CD14-positive monocyte (primary cell): ENCODE measurements around the gene BLMH. TPM values are rescaled to one million over a fixed set of nuclear protein-coding genes. Genes with fewer than 3 reads are reported as not detected.

Source experiments
- DNase-seq, 3 donors: peaks; one replicate each; pipeline ENCODE4 v3.0.0-alpha.2; 2011 to 2022
- H2AFZ ChIP-seq: 2 replicates; pipeline ENCODE4 v1.6.0; 2012; ENCODE audit warnings: mild to moderate bottlenecking, low read depth, low read length, inconsistent platforms; ENCODE audit not compliant: insufficient read depth, poor library complexity, severe bottlenecking
- H3K27ac ChIP-seq, 2 donors: 1 replicate in 1 of 2; 2 replicates in 1 of 2; pipeline ENCODE4 v1.5.1; 2012 to 2013; ENCODE audit warnings: low read length in 2 of 2, control low read depth in 1 of 2, inconsistent platforms in 1 of 2, low read depth in 1 of 2, mild to moderate bottlenecking in 1 of 2
- H3K27me3 ChIP-seq, 2 donors: one replicate each; pipeline versions ENCODE4 v1.6.0 to v1.6.1; 2011 to 2013; ENCODE audit warnings: low read length in 2 of 2; ENCODE audit not compliant: control insufficient read depth in 2 of 2, insufficient read depth in 2 of 2
- H3K36me3 ChIP-seq, 2 donors: replicated peaks in 1 of 2; 1 replicate in 1 of 2; 2 replicates in 1 of 2; pipeline versions ENCODE4 v1.5.1 to v1.6.1; 2012 to 2013; ENCODE audit warnings: low read length in 2 of 2, control low read depth in 1 of 2, inconsistent platforms in 1 of 2, mild to moderate bottlenecking in 1 of 2; ENCODE audit not compliant: insufficient read depth in 2 of 2, control insufficient read depth in 1 of 2
- H3K4me1 ChIP-seq, 2 donors: 1 replicate in 1 of 2; 2 replicates in 1 of 2; pipeline versions ENCODE4 v1.5.1 to v1.6.1; 2012 to 2013; ENCODE audit warnings: low read length in 2 of 2, control low read depth in 1 of 2, inconsistent platforms in 1 of 2, mild to moderate bottlenecking in 1 of 2, moderate library complexity in 1 of 2; ENCODE audit not compliant: insufficient read depth in 2 of 2, control insufficient read depth in 1 of 2
- H3K4me2 ChIP-seq: replicated peaks from 2 replicates; pipeline ENCODE3; 2012; ENCODE audit warnings: low read length, moderate library complexity, mild to moderate bottlenecking; ENCODE audit not compliant: poor library complexity, severe bottlenecking; ENCODE audit errors: extremely low read depth
- H3K4me3 ChIP-seq, 3 experiments: fragments of 200-600 bp in 1 of 3; sonication (generic) in 1 of 3; replicated peaks in 1 of 3; 1 replicate in 2 of 3; 2 replicates in 1 of 3; pipeline ENCODE4 v1.5.1; 2011 to 2013; ENCODE audit warnings: low read length in 3 of 3, mild to moderate bottlenecking in 3 of 3, control low read depth in 2 of 3, low read depth in 2 of 3, inconsistent platforms in 1 of 3, moderate library complexity in 1 of 3
- H3K79me2 ChIP-seq: 2 replicates; pipeline ENCODE4 v1.6.0; 2012; ENCODE audit warnings: mild to moderate bottlenecking, control low read depth, inconsistent platforms, low read length, moderate library complexity; ENCODE audit not compliant: insufficient read depth
- H3K9ac ChIP-seq: 2 replicates; pipeline ENCODE4 v1.6.0; 2017; ENCODE audit warnings: low read length, mild to moderate bottlenecking; ENCODE audit not compliant: insufficient read depth, poor library complexity, severe bottlenecking
- H3K9me3 ChIP-seq, 2 donors: replicated peaks in 1 of 2; 1 replicate in 1 of 2; 2 replicates in 1 of 2; pipeline versions ENCODE4 v1.5.1 to v1.6.1; 2012 to 2013; ENCODE audit warnings: low read length in 2 of 2, control low read depth in 1 of 2; ENCODE audit not compliant: control insufficient read depth in 1 of 2, insufficient read depth in 1 of 2
- H4K20me1 ChIP-seq: 2 replicates; pipeline ENCODE4 v1.6.0; 2012; ENCODE audit warnings: mild to moderate bottlenecking, low read length, control low read depth, moderate library complexity; ENCODE audit not compliant: insufficient read depth
- H3K27ac Mint-ChIP-seq, 7 donors: one replicate each; pipeline ENCODE4 v1.8.0; 2020; ENCODE audit warnings: mild to moderate bottlenecking in 7 of 7, mixed read lengths in 7 of 7, moderate library complexity in 6 of 7, inconsistent platforms in 2 of 7
- H3K27me3 Mint-ChIP-seq, 3 donors: one replicate each; pipeline ENCODE4 v1.8.0; 2021 to 2022; ENCODE audit warnings: low read depth in 3 of 3, mild to moderate bottlenecking in 3 of 3, mixed read lengths in 3 of 3, moderate library complexity in 3 of 3, inconsistent platforms in 1 of 3
- H3K36me3 Mint-ChIP-seq, 2 donors: one replicate each; pipeline ENCODE4 v1.8.0; 2020; ENCODE audit warnings: mixed read lengths in 2 of 2, inconsistent platforms in 1 of 2, mild to moderate bottlenecking in 1 of 2
- H3K4me1 Mint-ChIP-seq: one replicate; pipeline ENCODE4 v1.8.0; 2020; ENCODE audit warnings: mild to moderate bottlenecking, mixed read lengths
- H3K4me3 Mint-ChIP-seq, 2 donors: one replicate each; pipeline ENCODE4 v1.8.0; 2020; ENCODE audit warnings: mild to moderate bottlenecking in 2 of 2, mixed read lengths in 2 of 2, moderate library complexity in 1 of 2
- H3K9me3 Mint-ChIP-seq, 7 donors: one replicate each; pipeline ENCODE4 v1.8.0; 2020 to 2022; ENCODE audit warnings: mixed read lengths in 7 of 7, mild to moderate bottlenecking in 6 of 7, moderate library complexity in 6 of 7, inconsistent platforms in 2 of 7
- WGBS: methylation state at CpG from one replicate; pipeline ENCODE4 v1.1.5; 2013; ENCODE audit warnings: missing lambda C conversion rate; ENCODE audit not compliant: insufficient coverage; 5-methylcytosine and 5-hydroxymethylcytosine counted together
- intact Hi-C, 2 donors: fragments of 100-400 bp; cut with micrococcal nuclease; formaldehyde crosslinking; loops; one replicate each; pipeline versions ENCODE4 v1.15.0 to v1.15.1; 2023
- polyA plus RNA-seq, 3 donors: library from polyadenylated mRNA; depleted of rRNA in 1 of 3; unstranded in 2 of 3; stranded (reverse) in 1 of 3; fragments of 300-500 nt in 2 of 3; fragments of >200 nt in 1 of 3; fragmentation: Illumina TruSeq in 2 of 3; gene quantifications; 1 replicate in 2 of 3; 2 replicates in 1 of 3; pipeline ENCODE4 v1.2.3, GENCODE V29; 2012 to 2021
- TF ChIP-seq, protein P1 (sequence below): fragments of 200-600 bp; IDR thresholded peaks from one replicate; pipeline ENCODE4 v1.8.0; 2022; ENCODE audit warnings: antibody characterized with exemption, mild to moderate bottlenecking

The BLMH gene
- polyA plus RNA-seq, 3 donors: 6.6 to 10.8 (median 10.4) TPM

DNA sequence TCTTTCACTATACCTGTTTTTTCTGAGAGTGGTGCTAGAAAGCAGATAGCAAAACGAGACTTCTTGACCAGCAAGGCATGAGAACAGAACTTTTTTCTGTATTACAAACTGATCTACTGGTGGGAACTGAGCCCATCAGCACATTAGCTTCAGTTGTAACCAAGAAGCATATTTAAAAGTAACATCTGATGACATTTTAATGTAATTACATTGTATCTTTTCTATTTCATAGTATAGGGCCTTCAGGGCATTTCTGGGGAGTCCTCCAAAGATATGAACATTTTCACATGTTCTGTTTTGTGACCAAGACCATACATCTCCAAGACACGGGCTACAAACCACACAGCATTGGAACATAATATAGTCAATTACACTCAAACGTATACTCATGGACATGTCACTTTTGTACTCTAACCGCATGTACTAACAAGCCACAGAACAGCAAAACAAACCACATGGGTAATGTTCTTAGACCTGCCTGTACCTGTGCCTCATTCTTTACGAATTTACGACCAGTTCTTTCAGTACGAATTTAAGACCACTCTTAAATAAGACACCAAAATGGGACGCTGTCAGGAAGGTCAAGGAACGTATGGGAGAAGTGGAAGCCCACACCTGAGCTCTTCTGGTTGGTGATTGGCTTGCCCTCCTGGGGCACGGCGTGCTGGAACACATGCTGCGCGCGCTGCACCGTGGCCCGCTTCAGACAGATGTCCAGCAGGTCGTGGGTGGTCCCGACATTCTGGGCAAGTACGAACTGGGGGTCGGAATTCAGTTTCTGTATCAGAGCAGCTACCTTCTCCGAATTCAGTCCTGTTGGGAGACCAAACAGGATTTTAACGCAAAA is 825 bp downstream of the BLMH start:
- Histone ChIP-seq H3K4me2 (peak overlapping the region; percentile 97), H3K27ac (peak overlapping the region in 1 of 2 donors; percentile 12), H3K4me3 (peak overlapping the region; percentile 70 to 96 (median 93)), H2AFZ (peak overlapping the region; percentile 98), H4K20me1 (no peaks in the 10 kb centered on the region), H3K9me3 (no peaks in the 10 kb centered on the region), H3K79me2 (peaks cover 5% of the 10 kb centered on the region), H3K36me3 (peaks cover 17 to 26% of the 10 kb centered on the region in 2 donors), H3K9ac (peak overlapping the region; percentile 82), H3K4me1 (peaks cover 17 to 21% of the 10 kb centered on the region in 2 donors), H3K27me3 (peaks cover 4 to 9% of the 10 kb centered on the region in 2 donors)
- Mint-ChIP-seq H3K36me3 (peaks cover 23 to 25% of the 10 kb centered on the region in 2 donors), H3K27ac (peak overlapping the region in 6 of 7 donors; percentile 14 to 89 (median 50)), H3K4me1 (peaks cover 14% of the 10 kb centered on the region), H3K27me3 (peaks cover 4 to 8% (median 8%) of the 10 kb centered on the region in 3 donors), H3K4me3 (peak overlapping the region; percentile 89 to 95), H3K9me3 (peaks cover 0 to 4% (median 0%) of the 10 kb centered on the region in 7 donors)
- TF ChIP-seq, protein P1, sequence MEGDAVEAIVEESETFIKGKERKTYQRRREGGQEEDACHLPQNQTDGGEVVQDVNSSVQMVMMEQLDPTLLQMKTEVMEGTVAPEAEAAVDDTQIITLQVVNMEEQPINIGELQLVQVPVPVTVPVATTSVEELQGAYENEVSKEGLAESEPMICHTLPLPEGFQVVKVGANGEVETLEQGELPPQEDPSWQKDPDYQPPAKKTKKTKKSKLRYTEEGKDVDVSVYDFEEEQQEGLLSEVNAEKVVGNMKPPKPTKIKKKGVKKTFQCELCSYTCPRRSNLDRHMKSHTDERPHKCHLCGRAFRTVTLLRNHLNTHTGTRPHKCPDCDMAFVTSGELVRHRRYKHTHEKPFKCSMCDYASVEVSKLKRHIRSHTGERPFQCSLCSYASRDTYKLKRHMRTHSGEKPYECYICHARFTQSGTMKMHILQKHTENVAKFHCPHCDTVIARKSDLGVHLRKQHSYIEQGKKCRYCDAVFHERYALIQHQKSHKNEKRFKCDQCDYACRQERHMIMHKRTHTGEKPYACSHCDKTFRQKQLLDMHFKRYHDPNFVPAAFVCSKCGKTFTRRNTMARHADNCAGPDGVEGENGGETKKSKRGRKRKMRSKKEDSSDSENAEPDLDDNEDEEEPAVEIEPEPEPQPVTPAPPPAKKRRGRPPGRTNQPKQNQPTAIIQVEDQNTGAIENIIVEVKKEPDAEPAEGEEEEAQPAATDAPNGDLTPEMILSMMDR: no peak
- peak in 2 of 3 donors; percentile 3 to 7 for DNase-seq
- intact Hi-C loops: loop anchor here (5.0 to 10.0 kb wide), 2 partner anchors 46 to 94 kb away; no protein-coding TSS in a partner anchor
- WGBS: 2% methylated on average over 18 of the region's 22 CpGs

DNA sequence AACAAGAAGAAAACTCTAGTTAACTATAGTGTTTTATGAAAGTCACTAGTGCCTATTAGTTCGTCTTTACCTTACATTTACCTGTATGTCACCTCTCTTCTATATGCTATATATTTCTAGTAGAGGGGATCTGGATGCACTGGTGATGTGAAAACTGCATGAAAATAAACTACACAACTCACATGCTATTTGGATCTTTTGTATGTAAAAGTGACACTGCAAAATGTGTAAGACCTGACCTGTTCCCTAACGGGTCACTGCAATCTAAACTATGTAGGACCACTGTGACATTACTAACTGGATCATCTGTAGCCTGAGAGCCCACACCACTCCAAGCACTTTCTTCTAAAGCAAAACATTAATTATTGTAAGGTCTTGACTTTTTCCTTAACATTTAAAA is 1.7 kb downstream of the BLMH start:
- Mint-ChIP-seq H3K4me3 (no peak overlapping the region), H3K4me1 (peaks cover 14% of the 10 kb centered on the region), H3K27me3 (peaks cover 4 to 8% (median 8%) of the 10 kb centered on the region in 3 donors), H3K9me3 (peaks cover 0 to 4% (median 0%) of the 10 kb centered on the region in 7 donors), H3K27ac (no peak overlapping the region), H3K36me3 (peaks cover 31 to 33% of the 10 kb centered on the region in 2 donors)
- H4K20me1 ChIP-seq: no peaks in the 10 kb centered on the region
- no peak overlapping the region for H2AFZ ChIP-seq
- H3K4me3 ChIP-seq: no peak overlapping the region
- H3K9me3 ChIP-seq: no peaks in the 10 kb centered on the region
- peaks cover 5% of the 10 kb centered on the region for H3K79me2 ChIP-seq
- peaks cover 17 to 21% of the 10 kb centered on the region in 2 donors for H3K4me1 ChIP-seq
- intact Hi-C loops: loop anchor here (5.0 to 10.0 kb wide), 2 partner anchors 47 to 95 kb away; no protein-coding TSS in a partner anchor
- H3K27ac ChIP-seq: no peak overlapping the region
- H3K4me2 ChIP-seq: no peak overlapping the region
- DNase-seq: no peak
- H3K9ac ChIP-seq: no peak overlapping the region
- WGBS: no CpG with 5 or more reads among the region's 2 CpGs
- TF ChIP-seq, protein P1: no peak
- H3K27me3 ChIP-seq: peaks cover 4 to 9% of the 10 kb centered on the region in 2 donors
- H3K36me3 ChIP-seq: peaks cover 26 to 35% of the 10 kb centered on the region in 2 donors
